ENCODE data around the gene PLD3.

Gene PLD3

DNA sequence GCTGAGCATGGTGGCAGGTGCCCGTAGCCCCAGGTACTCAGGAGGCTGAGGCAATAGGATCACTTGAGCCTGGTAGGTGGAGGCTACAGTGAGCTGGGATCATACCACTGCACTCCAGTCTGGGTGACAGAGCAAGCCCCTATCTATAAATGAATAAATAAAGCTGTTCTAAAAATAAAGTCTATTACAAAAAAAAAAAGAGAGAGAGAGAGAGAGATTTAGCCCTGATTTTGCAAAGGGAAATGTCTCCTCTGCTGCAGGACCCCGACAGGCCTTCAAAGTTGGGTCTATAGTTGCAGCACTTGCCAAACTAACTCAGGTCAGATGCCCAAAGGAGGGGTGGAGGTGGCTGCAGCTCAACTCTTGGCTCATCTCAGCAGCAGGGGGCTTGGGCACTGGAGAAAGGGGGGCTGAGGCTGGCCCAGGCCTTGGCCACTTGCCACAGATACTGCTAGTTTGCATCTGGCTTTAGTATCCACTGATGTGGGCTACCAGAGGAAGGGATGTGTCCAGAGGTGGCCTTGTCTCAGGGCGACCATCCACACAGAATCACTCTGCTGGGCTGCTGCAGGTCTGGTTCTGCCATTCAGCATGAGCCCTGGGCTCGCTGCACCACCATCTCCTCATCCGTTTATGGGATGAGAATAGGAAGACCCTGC is 32.6 kb upstream of the PLD3 start:
- Histone ChIP-seq H3K9me3 (ENCODE audit: control insufficient read depth, low read length) (no peaks in the 10 kb centered on the region), H3K4me1 (ENCODE audit: control insufficient read depth, insufficient read depth, low read length) (no peaks in the 10 kb centered on the region), H3K36me3 (ENCODE audit: control insufficient read depth, insufficient read depth, low read length, severe bottlenecking) (peaks cover 13% of the 10 kb centered on the region), H3K4me3 (ENCODE audit: low read length) (no peak overlapping the region), H3K27me3 (replicated peaks; ENCODE audit: control insufficient read depth, insufficient read depth, low read length) (no peaks in the 10 kb centered on the region), H3K9ac (ENCODE audit: low read length) (no peak overlapping the region)
- DNase-seq (ENCODE audit: low read depth) = no peak

DNA sequence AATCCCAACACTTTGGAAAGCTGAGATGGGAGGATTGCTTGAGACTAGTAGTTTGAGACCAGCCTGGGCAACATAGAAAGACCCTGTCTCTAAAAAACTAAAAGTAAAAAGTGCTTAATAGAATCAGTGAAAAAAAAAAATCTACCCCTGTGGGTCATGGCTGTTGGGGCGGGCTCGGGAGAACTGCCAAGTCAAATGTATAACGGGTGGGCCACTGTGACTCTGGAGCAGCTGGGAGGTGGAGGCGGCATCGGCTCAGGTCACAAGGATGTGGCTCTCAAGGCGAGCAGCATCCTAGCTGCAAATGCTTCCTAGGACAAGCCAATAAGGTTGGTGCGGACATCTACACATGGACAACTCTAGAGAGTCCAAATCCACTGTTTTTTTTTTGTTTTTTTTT is 31.2 kb upstream of the PLD3 start:
- H3K4me3 ChIP-seq (ENCODE audit: low read length) = no peak overlapping the region
- DNase-seq (ENCODE audit: low read depth) = no peak
- H3K9me3 ChIP-seq (ENCODE audit: control insufficient read depth, low read length) = no peaks in the 10 kb centered on the region
- peaks cover 27% of the 10 kb centered on the region for H3K36me3 ChIP-seq (ENCODE audit: control insufficient read depth, insufficient read depth, low read length, severe bottlenecking)
- no peaks in the 10 kb centered on the region for H3K27me3 ChIP-seq (replicated peaks; ENCODE audit: control insufficient read depth, insufficient read depth, low read length)
- H3K4me1 ChIP-seq (ENCODE audit: control insufficient read depth, insufficient read depth, low read length) = no peaks in the 10 kb centered on the region
- no peak overlapping the region for H3K9ac ChIP-seq (ENCODE audit: low read length)

DNA sequence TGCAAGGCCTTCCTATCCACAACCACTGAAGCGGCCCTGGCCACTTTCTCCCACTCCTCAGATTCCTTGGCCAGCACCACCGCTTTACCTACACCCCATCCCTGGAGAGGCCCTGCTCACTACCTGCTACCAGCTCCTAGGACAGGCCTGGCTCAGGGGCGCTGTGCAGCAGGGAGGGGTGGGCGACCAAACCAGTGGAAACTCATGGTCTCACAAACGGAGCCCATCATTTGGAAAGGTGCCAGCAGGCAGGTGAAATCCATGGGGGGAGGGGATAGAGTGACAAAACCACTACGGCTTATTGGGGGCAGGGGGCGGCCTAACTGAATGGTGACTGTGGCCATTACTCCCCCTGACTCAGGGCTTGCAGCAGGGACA is 27.9 kb upstream of the PLD3 start:
- H3K9me3 ChIP-seq (ENCODE audit: control insufficient read depth, low read length) = no peaks in the 10 kb centered on the region
- DNase-seq (ENCODE audit: low read depth) = no peak
- no peaks in the 10 kb centered on the region for H3K27me3 ChIP-seq (replicated peaks; ENCODE audit: control insufficient read depth, insufficient read depth, low read length)
- no peak overlapping the region for H3K9ac ChIP-seq (ENCODE audit: low read length)
- peaks cover 58% of the 10 kb centered on the region for H3K36me3 ChIP-seq (ENCODE audit: control insufficient read depth, insufficient read depth, low read length, severe bottlenecking)
- no peak overlapping the region for H3K4me3 ChIP-seq (ENCODE audit: low read length)
- H3K4me1 ChIP-seq (ENCODE audit: control insufficient read depth, insufficient read depth, low read length) = no peaks in the 10 kb centered on the region

DNA sequence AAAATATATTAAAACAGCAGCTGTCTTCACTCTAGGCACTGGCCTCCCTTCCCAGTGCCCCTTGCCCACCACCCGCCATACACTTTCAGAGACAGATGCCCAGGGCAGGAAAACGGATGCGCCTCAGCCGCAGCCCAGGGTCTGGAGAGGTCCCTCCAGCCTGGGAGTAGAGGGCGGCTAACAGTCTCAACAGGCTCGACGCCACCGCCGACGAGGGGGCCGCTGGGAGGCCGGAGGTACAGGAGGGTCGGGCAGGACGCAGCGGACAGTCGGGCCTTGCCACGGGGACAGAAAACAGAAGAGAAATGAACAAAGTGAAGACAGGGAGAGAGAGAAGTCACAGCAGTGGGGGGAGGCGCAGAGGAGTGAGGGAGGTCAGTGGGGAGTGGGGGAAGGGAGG is 27.4 kb upstream of the PLD3 start:
- no peak overlapping the region for H3K9ac ChIP-seq (ENCODE audit: low read length)
- DNase-seq (ENCODE audit: low read depth) = no peak
- H3K27me3 ChIP-seq (replicated peaks; ENCODE audit: control insufficient read depth, insufficient read depth, low read length) = no peaks in the 10 kb centered on the region
- no peaks in the 10 kb centered on the region for H3K9me3 ChIP-seq (ENCODE audit: control insufficient read depth, low read length)
- H3K4me1 ChIP-seq (ENCODE audit: control insufficient read depth, insufficient read depth, low read length) = no peaks in the 10 kb centered on the region
- peaks cover 63% of the 10 kb centered on the region for H3K36me3 ChIP-seq (ENCODE audit: control insufficient read depth, insufficient read depth, low read length, severe bottlenecking)
- no peak overlapping the region for H3K4me3 ChIP-seq (ENCODE audit: low read length)

DNA sequence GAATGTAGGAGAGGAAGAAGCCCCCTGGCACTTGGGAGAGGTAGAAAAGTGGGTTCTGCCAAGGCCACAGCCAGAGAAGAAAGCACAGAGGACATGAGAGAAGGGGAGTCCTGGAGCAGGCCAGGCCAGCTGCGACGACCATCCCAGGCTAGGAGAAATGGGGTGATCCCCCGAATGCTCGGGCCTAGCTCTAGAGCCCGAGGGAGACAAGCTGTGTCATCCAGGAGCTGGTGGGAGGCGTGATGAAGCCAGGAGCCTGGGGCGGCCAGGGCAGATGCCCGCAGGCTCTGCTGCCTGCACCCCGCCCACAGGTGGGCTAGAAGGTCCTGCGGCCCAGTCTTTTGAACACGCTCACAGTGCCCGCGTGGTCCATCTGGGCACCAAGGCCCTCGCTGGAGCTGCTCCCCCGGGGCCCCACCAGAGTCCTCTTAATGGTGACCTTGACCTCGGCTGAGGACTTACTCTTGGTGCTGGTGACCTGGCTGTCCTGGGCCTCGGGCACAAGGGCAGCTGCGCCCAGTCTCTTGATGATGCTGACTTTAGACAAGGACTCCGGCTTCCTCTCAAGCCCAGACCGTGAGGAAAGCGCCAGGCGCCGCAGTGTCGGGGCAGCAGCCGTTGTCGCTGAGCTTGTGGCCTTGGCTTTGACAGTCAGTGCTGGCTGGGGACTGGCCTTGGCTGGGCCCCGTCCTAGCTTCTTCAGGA is 26.8 kb upstream of the PLD3 start:
- Histone ChIP-seq H3K9me3 (ENCODE audit: control insufficient read depth, low read length) (no peaks in the 10 kb centered on the region), H3K36me3 (ENCODE audit: control insufficient read depth, insufficient read depth, low read length, severe bottlenecking) (peaks cover 69% of the 10 kb centered on the region), H3K4me3 (ENCODE audit: low read length) (no peak overlapping the region), H3K4me1 (ENCODE audit: control insufficient read depth, insufficient read depth, low read length) (no peaks in the 10 kb centered on the region), H3K27me3 (replicated peaks; ENCODE audit: control insufficient read depth, insufficient read depth, low read length) (no peaks in the 10 kb centered on the region), H3K9ac (ENCODE audit: low read length) (no peak overlapping the region)
- DNase-seq (ENCODE audit: low read depth) = no peak

DNA sequence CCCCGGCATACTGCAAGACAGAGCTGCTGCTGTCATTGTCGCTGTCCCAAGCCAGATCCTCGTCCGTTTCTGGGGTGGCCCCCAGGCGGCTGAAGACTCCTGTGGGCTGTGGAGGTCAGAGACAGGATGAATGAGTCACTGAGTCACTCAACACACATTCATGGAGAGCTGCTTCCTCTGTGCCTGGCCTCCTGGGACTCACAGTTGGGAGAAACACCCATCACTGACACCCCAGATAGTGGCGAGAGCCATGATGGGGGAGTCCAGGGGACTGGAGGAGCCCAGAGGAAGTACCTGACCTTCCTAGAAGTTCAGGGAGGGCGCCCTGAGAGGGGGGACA is 26.3 kb upstream of the PLD3 start:
- H3K4me1 ChIP-seq (ENCODE audit: control insufficient read depth, insufficient read depth, low read length) = no peaks in the 10 kb centered on the region
- no peak overlapping the region for H3K4me3 ChIP-seq (ENCODE audit: low read length)
- no peaks in the 10 kb centered on the region for H3K9me3 ChIP-seq (ENCODE audit: control insufficient read depth, low read length)
- H3K9ac ChIP-seq (ENCODE audit: low read length) = no peak overlapping the region
- no peaks in the 10 kb centered on the region for H3K27me3 ChIP-seq (replicated peaks; ENCODE audit: control insufficient read depth, insufficient read depth, low read length)
- DNase-seq (ENCODE audit: low read depth) = no peak
- peaks cover 71% of the 10 kb centered on the region for H3K36me3 ChIP-seq (ENCODE audit: control insufficient read depth, insufficient read depth, low read length, severe bottlenecking)

DNA sequence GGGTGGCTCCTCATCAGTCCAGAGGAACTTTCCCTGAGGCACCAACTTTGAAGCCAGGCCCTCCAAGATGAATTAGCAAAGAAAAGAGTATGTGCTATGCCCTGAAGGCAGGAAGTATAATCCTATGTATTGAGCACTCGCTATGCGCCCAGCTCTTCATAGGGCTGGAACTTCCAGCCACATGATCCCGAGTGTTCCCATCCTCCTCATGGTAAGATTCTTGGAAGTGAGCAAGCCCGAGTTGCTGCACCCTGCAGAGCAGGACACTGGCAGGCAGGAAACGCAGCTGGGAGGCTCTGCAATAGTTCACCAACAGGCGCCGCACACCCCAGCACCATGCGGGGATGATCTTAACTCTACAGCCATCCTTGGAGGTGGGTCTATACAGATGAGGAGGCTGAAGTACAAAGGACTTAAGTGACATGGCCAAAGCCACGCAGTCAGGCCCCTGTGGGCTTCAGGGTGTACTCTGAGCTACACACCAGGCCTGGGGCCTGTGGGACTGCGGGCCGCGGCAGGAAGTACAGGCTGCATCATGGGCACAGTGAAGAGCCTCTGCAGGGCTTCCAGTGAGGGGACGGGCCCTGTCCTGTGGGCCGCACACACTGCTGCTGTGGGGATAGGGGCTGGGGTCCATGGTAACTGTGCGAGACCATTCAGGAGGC is 25.4 kb upstream of the PLD3 start:
- Histone ChIP-seq H3K4me1 (ENCODE audit: control insufficient read depth, insufficient read depth, low read length) (no peaks in the 10 kb centered on the region), H3K36me3 (ENCODE audit: control insufficient read depth, insufficient read depth, low read length, severe bottlenecking) (peaks cover 78% of the 10 kb centered on the region), H3K9me3 (ENCODE audit: control insufficient read depth, low read length) (no peaks in the 10 kb centered on the region), H3K4me3 (ENCODE audit: low read length) (no peak overlapping the region), H3K27me3 (replicated peaks; ENCODE audit: control insufficient read depth, insufficient read depth, low read length) (no peaks in the 10 kb centered on the region), H3K9ac (ENCODE audit: low read length) (no peak overlapping the region)
- DNase-seq (ENCODE audit: low read depth) = no peak

DNA sequence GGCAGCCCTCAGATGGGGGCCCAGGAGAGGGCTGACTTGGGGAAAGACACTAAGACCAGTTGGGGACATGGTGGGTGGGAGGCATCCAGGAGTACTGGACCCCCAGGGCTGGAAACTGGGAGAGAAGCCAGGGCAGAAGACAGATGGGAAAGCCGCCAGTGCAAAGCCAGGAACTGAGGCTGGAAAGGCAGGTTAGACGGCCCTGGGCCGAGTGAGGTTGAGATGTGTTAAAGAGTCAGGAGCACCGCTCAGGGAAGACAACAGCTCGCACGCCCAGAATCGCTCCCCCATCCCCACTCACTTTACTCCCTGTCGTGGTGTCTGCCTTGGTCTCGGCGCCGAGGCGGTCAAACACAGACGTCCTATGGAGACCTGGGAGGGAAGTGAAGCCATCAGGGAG is 24.8 kb upstream of the PLD3 start:
- H3K4me1 ChIP-seq (ENCODE audit: control insufficient read depth, insufficient read depth, low read length) = no peaks in the 10 kb centered on the region
- H3K9ac ChIP-seq (ENCODE audit: low read length) = no peak overlapping the region
- no peak overlapping the region for H3K4me3 ChIP-seq (ENCODE audit: low read length)
- peaks cover 78% of the 10 kb centered on the region for H3K36me3 ChIP-seq (ENCODE audit: control insufficient read depth, insufficient read depth, low read length, severe bottlenecking)
- no peak for DNase-seq (ENCODE audit: low read depth)
- no peaks in the 10 kb centered on the region for H3K9me3 ChIP-seq (ENCODE audit: control insufficient read depth, low read length)
- H3K27me3 ChIP-seq (replicated peaks; ENCODE audit: control insufficient read depth, insufficient read depth, low read length) = no peaks in the 10 kb centered on the region

DNA sequence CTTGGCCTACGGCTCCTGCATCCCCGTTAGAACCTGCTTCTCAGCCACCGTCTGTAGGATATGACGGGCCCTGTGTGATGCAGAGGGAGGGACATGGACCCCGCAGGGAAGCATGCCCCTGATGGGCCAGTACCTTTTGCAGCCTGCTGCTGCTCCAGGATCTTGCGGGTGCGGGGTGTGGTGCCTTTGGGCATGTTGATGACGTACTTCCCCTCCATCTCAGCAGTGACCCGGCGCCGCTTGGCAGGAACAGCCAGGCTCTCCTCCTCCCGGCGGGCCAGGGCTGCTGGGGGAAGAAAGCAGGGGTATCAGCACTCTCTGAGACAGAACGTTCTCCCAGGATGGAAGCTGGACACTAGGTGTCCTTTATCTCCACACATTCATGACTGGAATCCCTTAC is 22.3 kb upstream of the PLD3 start:
- H3K4me3 ChIP-seq (ENCODE audit: low read length) = no peak overlapping the region
- no peak overlapping the region for H3K9ac ChIP-seq (ENCODE audit: low read length)
- no peak for DNase-seq (ENCODE audit: low read depth)
- no peaks in the 10 kb centered on the region for H3K9me3 ChIP-seq (ENCODE audit: control insufficient read depth, low read length)
- peaks cover 80% of the 10 kb centered on the region for H3K36me3 ChIP-seq (ENCODE audit: control insufficient read depth, insufficient read depth, low read length, severe bottlenecking)
- no peaks in the 10 kb centered on the region for H3K4me1 ChIP-seq (ENCODE audit: control insufficient read depth, insufficient read depth, low read length)
- no peaks in the 10 kb centered on the region for H3K27me3 ChIP-seq (replicated peaks; ENCODE audit: control insufficient read depth, insufficient read depth, low read length)

DNA sequence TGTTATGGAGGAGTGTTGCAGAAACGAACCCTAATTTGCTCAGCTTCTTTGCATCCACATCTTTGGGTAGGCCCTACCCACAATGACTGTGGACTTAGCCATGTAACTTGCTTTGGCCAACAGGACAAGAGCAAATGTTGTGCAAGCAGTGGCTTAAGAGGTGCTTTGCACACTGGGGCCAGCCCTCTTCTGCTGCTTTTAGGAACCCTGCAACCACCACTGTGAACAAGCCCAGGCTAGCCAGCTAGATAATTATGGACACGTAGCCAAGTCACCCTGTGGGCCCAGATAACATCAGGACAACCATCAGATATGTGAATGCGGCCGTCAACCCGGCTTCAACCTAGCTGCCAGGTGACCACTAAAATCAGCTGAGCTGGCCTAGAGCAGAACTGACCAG is 17.4 kb upstream of the PLD3 start:
- no peak for DNase-seq (ENCODE audit: low read depth)
- H3K9ac ChIP-seq (ENCODE audit: low read length) = no peak overlapping the region
- H3K4me3 ChIP-seq (ENCODE audit: low read length) = no peak overlapping the region
- peaks cover 71% of the 10 kb centered on the region for H3K36me3 ChIP-seq (ENCODE audit: control insufficient read depth, insufficient read depth, low read length, severe bottlenecking)
- no peaks in the 10 kb centered on the region for H3K4me1 ChIP-seq (ENCODE audit: control insufficient read depth, insufficient read depth, low read length)
- H3K27me3 ChIP-seq (replicated peaks; ENCODE audit: control insufficient read depth, insufficient read depth, low read length) = no peaks in the 10 kb centered on the region
- H3K9me3 ChIP-seq (ENCODE audit: control insufficient read depth, low read length) = no peaks in the 10 kb centered on the region

DNA sequence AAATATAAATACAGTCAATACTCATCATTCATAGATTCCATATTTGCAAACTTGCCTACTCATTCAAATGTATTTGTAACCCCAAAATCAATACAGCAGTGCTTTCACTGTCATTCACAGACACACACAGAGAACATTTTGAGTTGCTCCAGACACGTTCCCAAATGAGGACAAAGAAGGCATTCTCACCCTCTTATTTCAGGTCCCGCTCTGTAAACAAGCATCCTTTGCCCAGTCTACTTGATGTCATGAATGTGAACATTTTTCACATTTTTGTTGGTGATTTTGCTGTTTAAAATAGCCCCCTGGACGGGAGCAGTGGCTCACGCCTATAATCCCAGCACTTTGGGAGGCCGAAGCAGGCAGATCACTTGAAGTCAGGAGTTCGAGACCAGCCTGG is 15.8 kb upstream of the PLD3 start:
- no peaks in the 10 kb centered on the region for H3K27me3 ChIP-seq (replicated peaks; ENCODE audit: control insufficient read depth, insufficient read depth, low read length)
- H3K4me1 ChIP-seq (ENCODE audit: control insufficient read depth, insufficient read depth, low read length) = no peaks in the 10 kb centered on the region
- peaks cover 61% of the 10 kb centered on the region for H3K36me3 ChIP-seq (ENCODE audit: control insufficient read depth, insufficient read depth, low read length, severe bottlenecking)
- H3K9ac ChIP-seq (ENCODE audit: low read length) = no peak overlapping the region
- H3K9me3 ChIP-seq (ENCODE audit: control insufficient read depth, low read length) = no peaks in the 10 kb centered on the region
- no peak for DNase-seq (ENCODE audit: low read depth)
- no peak overlapping the region for H3K4me3 ChIP-seq (ENCODE audit: low read length)
